Endothelial cell of umbilical vein (primary cell): ENCODE measurements around the gene P2RX1. TPM values are rescaled to one million over a fixed set of nuclear protein-coding genes. Genes with fewer than 3 reads are reported as not detected.

Source experiments
- BruUV-seq: library from RNA; stranded (reverse); fragments of 400-500 nt; replicated peaks from 2 replicates; lab custom pipeline; 2021; lab: Mats Ljungman, UMichigan
- CTCF ChIA-PET: fragments of 300-600, 350-600 bp; sonication (Branson Sonifier 250); formaldehyde crosslinking; loops from one replicate; lab custom pipeline; 2021; ENCODE audit warnings: antibody characterized with exemption, inconsistent platforms; lab: Charles Lee
- POLR2A ChIA-PET: fragments of 300-600, 350-600 bp; sonication (Branson Sonifier 250); formaldehyde crosslinking; loops from one replicate; lab custom pipeline; 2021; ENCODE audit warnings: antibody characterized with exemption, inconsistent platforms; lab: Charles Lee
- DNase-seq: peaks from one replicate; pipeline ENCODE4 v3.0.0-alpha.2; 2011; ENCODE audit warnings: low read depth, low spot score
- FAIRE-seq: peaks from 2 replicates; lab custom pipeline; 2011; peaks lifted over from hg19 to GRCh38; lab: Jason Lieb, UNC
- H2AFZ ChIP-seq: 2 replicates; pipeline ENCODE4 v1.6.0; 2012; ENCODE audit warnings: low read depth, low read length, control low read depth, inconsistent platforms
- H3K27ac ChIP-seq: 2 replicates; pipeline ENCODE4 v1.5.1; 2011; ENCODE audit warnings: low read depth, mild to moderate bottlenecking, control low read depth, low read length, moderate library complexity; ENCODE audit not compliant: insufficient read depth
- H3K27me3 ChIP-seq, 2 experiments: 2 replicates each; pipeline versions ENCODE4 v1.6.0 to v1.6.1; 2011; ENCODE audit warnings: low read length in 2 of 2, mixed read lengths in 1 of 2; ENCODE audit not compliant: control insufficient read depth in 2 of 2, insufficient read depth in 2 of 2
- H3K36me3 ChIP-seq, 2 experiments: 2 replicates in 1 of 2; 3 replicates in 1 of 2; pipeline ENCODE4 v1.5.1; 2011; ENCODE audit warnings: low read length in 2 of 2, mild to moderate bottlenecking in 1 of 2, moderate library complexity in 1 of 2; ENCODE audit not compliant: control insufficient read depth in 2 of 2, insufficient read depth in 2 of 2; ENCODE audit errors: extremely low read depth in 1 of 2
- H3K4me1 ChIP-seq: 3 replicates; pipeline ENCODE4 v1.5.1; 2011; ENCODE audit warnings: mild to moderate bottlenecking, low read length; ENCODE audit not compliant: control insufficient read depth, insufficient read depth; ENCODE audit errors: extremely low read depth
- H3K4me2 ChIP-seq: 2 replicates; pipeline ENCODE4 v1.6.1; 2011; ENCODE audit warnings: low read length, control low read depth, mixed read lengths; ENCODE audit not compliant: insufficient read depth
- H3K4me3 ChIP-seq, 3 experiments: fragments of 200-600 bp in 1 of 3; sonication (generic), shearing (Covaris generic) in 1 of 3; replicated peaks in 1 of 3; 2 replicates each; pipeline ENCODE4 v1.5.1; 2011 to 2016; ENCODE audit warnings: control low read depth in 3 of 3, low read length in 3 of 3, mild to moderate bottlenecking in 2 of 3, inconsistent platforms in 1 of 3, low read depth in 1 of 3, moderate library complexity in 1 of 3; ENCODE audit not compliant: insufficient read depth in 1 of 3
- H3K79me2 ChIP-seq: 2 replicates; pipeline ENCODE4 v1.6.0; 2012; ENCODE audit warnings: low read length, inconsistent platforms; ENCODE audit not compliant: control insufficient read depth, insufficient read depth
- H3K9ac ChIP-seq: replicated peaks from 2 replicates; pipeline ENCODE3; 2011; ENCODE audit warnings: low read length, control low read depth; ENCODE audit not compliant: insufficient read depth; ENCODE audit errors: extremely low read depth
- H3K9me1 ChIP-seq: replicated peaks from 3 replicates; pipeline ENCODE4 v1.6.0; 2011; ENCODE audit warnings: mild to moderate bottlenecking, low read length; ENCODE audit not compliant: control insufficient read depth, insufficient read depth; ENCODE audit errors: extremely low read depth
- H3K9me3 ChIP-seq: replicated peaks from 2 replicates; pipeline ENCODE4 v1.5.1; 2012; ENCODE audit warnings: low read length, inconsistent platforms; ENCODE audit not compliant: control insufficient read depth, insufficient read depth
- H4K20me1 ChIP-seq: replicated peaks from 2 replicates; pipeline ENCODE3; 2011; ENCODE audit warnings: mild to moderate bottlenecking, low read length; ENCODE audit not compliant: control insufficient read depth, insufficient read depth; ENCODE audit errors: extremely low read depth
- CTCF ChIP-seq, 2 donors: IDR thresholded peaks; 1 replicate in 1 of 2; 2 replicates in 1 of 2; pipeline ENCODE4 v1.5.1; 2011; ENCODE audit warnings: low read length in 2 of 2, mild to moderate bottlenecking in 2 of 2, moderate library complexity in 2 of 2, control low read depth in 1 of 2, inconsistent platforms in 1 of 2, low read depth in 1 of 2; ENCODE audit not compliant: insufficient read depth in 1 of 2; ENCODE audit errors: extremely low read depth in 1 of 2
- EZH2 ChIP-seq: IDR thresholded peaks from 2 replicates; pipeline ENCODE4 v1.6.1; 2012; ENCODE audit warnings: borderline replicate concordance, low read depth, mild to moderate bottlenecking, moderate library complexity, low read length, inconsistent platforms; ENCODE audit not compliant: severe bottlenecking
- FOS ChIP-seq: IDR thresholded peaks from 2 replicates; pipeline ENCODE4 v1.6.1; 2011; ENCODE audit warnings: mild to moderate bottlenecking, low read length, moderate library complexity, borderline replicate concordance; ENCODE audit not compliant: insufficient read depth
- GATA2 ChIP-seq: IDR thresholded peaks from 2 replicates; pipeline ENCODE4 v1.7.0; 2011; ENCODE audit warnings: low read depth, mild to moderate bottlenecking, moderate library complexity, mixed read lengths, low read length; ENCODE audit not compliant: insufficient read length, insufficient read depth
- JUN ChIP-seq: IDR thresholded peaks from 2 replicates; pipeline ENCODE4 v1.6.1; 2011; ENCODE audit warnings: borderline replicate concordance, low read depth; ENCODE audit not compliant: insufficient read length, insufficient read depth
- MAX ChIP-seq: IDR thresholded peaks from 2 replicates; pipeline ENCODE4 v1.6.1; 2011; ENCODE audit not compliant: insufficient read depth, insufficient read length
- MYC ChIP-seq: IDR thresholded peaks from one replicate; pipeline ENCODE4 v1.6.1; 2011; ENCODE audit warnings: mild to moderate bottlenecking, low read depth, low read length
- POLR2A ChIP-seq: IDR thresholded peaks from 2 replicates; pipeline ENCODE4 v1.6.1; 2012; ENCODE audit warnings: low read depth, mild to moderate bottlenecking, control low read depth, low read length
- POLR2AphosphoS5 ChIP-seq: IDR thresholded peaks from 2 replicates; pipeline ENCODE4 v1.6.1; 2012; ENCODE audit warnings: low read depth, mild to moderate bottlenecking, control low read depth, low read length, moderate library complexity; ENCODE audit not compliant: insufficient read depth
- dilution Hi-C: fragments of 300-500 bp; cut with MboI; formaldehyde crosslinking; loops from one replicate; pipeline ENCODE4 v1.15.0; 2019; ENCODE audit warnings: low sequenced_read_pairs; ENCODE audit not compliant: extremely low pct_ligation_motif_present
- intact Hi-C: fragments of 100-400 bp; cut with micrococcal nuclease; formaldehyde crosslinking; loops from one replicate; pipeline ENCODE4 v1.10.0; 2022
- polyA plus RNA-seq, 4 experiments: library from polyadenylated mRNA; depleted of rRNA in 3 of 4; stranded (reverse) in 3 of 4; unstranded in 1 of 4; fragments of >200 nt; gene quantifications; 2 replicates each; pipeline versions ENCODE4 v1.2.1 to v1.2.3, GENCODE V29; 2011 to 2012; ENCODE audit warnings: missing spikeins in 1 of 4
- total RNA-seq: library from RNA; stranded (reverse); gene quantifications from 2 replicates; pipeline ENCODE4 v1.2.3, GENCODE V29; 2021

Gene P2RX1
- total and polyA plus RNA-seq, 2 donors (not counting 3 experiments of a cell fraction or from before 2014, with no cell fraction given), result not detected

GRCh38 chr17:3915581-3915994, 677 bp downstream of the P2RX1 start:
- ChIA-PET POLR2A (no interaction called here), CTCF (interaction anchor here (0.8 to 4.6 kb wide), 8 partner anchors 20 to 178 kb away, joined by 3 to 84 read pairs (median 4); no protein-coding TSS in a partner anchor)
- Histone ChIP-seq H3K27ac (no peak overlapping the region), H3K79me2 (no peaks in the 10 kb centered on the region), H2AFZ (no peak overlapping the region), H3K36me3 (no peaks in the 10 kb centered on the region), H3K27me3 (no peaks in the 10 kb centered on the region), H4K20me1 (no peaks in the 10 kb centered on the region), H3K4me1 (peaks cover 15% of the 10 kb centered on the region), H3K9ac (no peak overlapping the region), H3K4me3 (no peak overlapping the region), H3K4me2 (no peak overlapping the region), H3K9me3 (no peaks in the 10 kb centered on the region), H3K9me1 (no peaks in the 10 kb centered on the region)
- FAIRE-seq (no peak), DNase-seq (no peak)
- TF ChIP-seq EZH2, result no peak
- no peak for TF ChIP-seq CTCF (IDR thresholded peaks at IDR 0.05; ENCODE audit: extremely low read depth in 1 of 2, insufficient read depth in 1 of 2, low read depth in 1 of 2, low read length in 2 of 2)
- no peak for TF ChIP-seq JUN
- no peak for TF ChIP-seq POLR2A
- TF ChIP-seq FOS, result no peak
- no peak for TF ChIP-seq MYC
- TF ChIP-seq POLR2AphosphoS5, result no peak
- TF ChIP-seq MAX, result no peak
- TF ChIP-seq GATA2, result no peak
- intact Hi-C loops (loop anchor here (2.0 kb wide), 1 partner anchor 159 kb away; no protein-coding TSS in a partner anchor), dilution Hi-C loops (no loop called here)
- BruUV-seq, result no TSS peak
